ENCODE measurements around the gene C2CD5. TPM values are rescaled to one million over a fixed set of nuclear protein-coding genes. Genes with fewer than 3 reads are reported as not detected.

The C2CD5 gene
- total and polyA plus RNA-seq, 2 donors (not counting 1 experiment from before 2014, with no cell fraction given) = 24.6 to 61.7 TPM

DNA sequence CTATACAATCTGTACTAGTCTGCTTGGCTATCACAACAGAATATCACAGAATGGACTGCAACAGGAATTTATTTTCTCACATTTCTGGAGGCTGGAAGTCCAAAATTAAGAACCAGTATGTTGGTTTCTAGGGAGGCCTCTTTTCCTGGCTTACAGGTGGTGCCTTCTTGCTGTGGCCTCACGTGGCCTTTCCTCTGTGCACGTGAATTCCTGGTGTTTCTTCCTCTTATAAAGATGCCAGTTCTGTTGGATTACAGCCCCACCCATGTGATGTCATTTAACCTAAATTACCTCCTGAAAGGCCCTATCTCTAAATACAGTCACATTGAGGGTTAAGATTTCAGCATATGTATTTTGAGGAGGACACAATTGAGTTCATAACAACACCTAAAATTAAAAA, 32.1 kb upstream of the C2CD5 start:
- intact Hi-C loops (cut with micrococcal nuclease) = no loop called here

DNA sequence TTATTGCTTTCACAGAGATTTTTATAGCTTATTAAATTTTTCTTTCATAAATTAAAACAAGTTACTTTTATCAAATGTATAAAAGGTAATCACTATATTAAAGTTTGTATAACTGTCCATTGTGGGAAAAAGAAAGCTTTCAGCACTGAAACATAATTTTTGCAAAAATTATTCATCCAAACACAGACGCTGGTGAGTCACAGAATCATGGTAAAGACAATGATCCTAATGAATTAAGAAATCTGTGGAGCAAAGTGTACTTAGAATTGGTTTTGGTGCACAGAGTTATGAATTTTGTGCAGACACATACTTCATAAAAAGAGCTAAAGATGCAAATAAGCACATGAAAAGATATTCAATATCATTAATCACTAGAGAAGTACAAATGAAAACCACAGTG, 31.7 kb upstream of the C2CD5 start:
- POLR2A ChIA-PET = no interaction called here
- Histone ChIP-seq H3K4me3 (ENCODE audit: control extremely low read depth in 1 of 5, extremely low read depth in 1 of 5, insufficient read depth in 1 of 5, low read depth in 2 of 5, low read length in 4 of 5) (no peak overlapping the region), H3K27me3 (replicated peaks in 1 of 4; ENCODE audit: control extremely low read depth in 1 of 4, control insufficient read depth in 3 of 4, insufficient read depth in 4 of 4, low read length in 3 of 4) (no peaks in the 10 kb centered on the region), H3K9me3 (ENCODE audit: control extremely low read depth in 1 of 3, control insufficient read depth in 2 of 3, insufficient read depth in 1 of 3, low read length in 2 of 3) (no peaks in the 10 kb centered on the region), H3K9ac (ENCODE audit: low read length) (no peak overlapping the region), H3K27ac (ENCODE audit: low read length in 2 of 2) (no peak overlapping the region), H3K36me3 (replicated peaks in 1 of 2; ENCODE audit: control extremely low read depth in 1 of 2, control insufficient read depth in 1 of 2, extremely low read depth in 1 of 2, insufficient read depth in 2 of 2, low read length in 1 of 2) (no peaks in the 10 kb centered on the region), H3K79me2 (ENCODE audit: control insufficient read depth, insufficient read depth, low read length) (no peaks in the 10 kb centered on the region), H3K4me2 (replicated peaks; ENCODE audit: low read depth, low read length, poor library complexity, severe bottlenecking) (no peak overlapping the region), H2AFZ (ENCODE audit: insufficient read depth, low read depth, low read length, poor library complexity, severe bottlenecking) (no peak overlapping the region), H3K4me1 (ENCODE audit: control insufficient read depth in 2 of 2, insufficient read depth in 2 of 2, low read length in 2 of 2) (no peaks in the 10 kb centered on the region), H4K20me1 (ENCODE audit: control insufficient read depth, insufficient read depth, low read length, poor library complexity, severe bottlenecking) (no peaks in the 10 kb centered on the region)
- ATAC-seq (ENCODE audit: low read depth) (no peak), DNase-seq (no peak)
- CTCF ChIA-PET = no interaction called here
- no peak for TF ChIP-seq EZH2 (IDR thresholded peaks at IDR 0.05; ENCODE audit: borderline replicate concordance, insufficient read depth, low read depth, low read length, poor library complexity, severe bottlenecking)
- TF ChIP-seq, protein P1, sequence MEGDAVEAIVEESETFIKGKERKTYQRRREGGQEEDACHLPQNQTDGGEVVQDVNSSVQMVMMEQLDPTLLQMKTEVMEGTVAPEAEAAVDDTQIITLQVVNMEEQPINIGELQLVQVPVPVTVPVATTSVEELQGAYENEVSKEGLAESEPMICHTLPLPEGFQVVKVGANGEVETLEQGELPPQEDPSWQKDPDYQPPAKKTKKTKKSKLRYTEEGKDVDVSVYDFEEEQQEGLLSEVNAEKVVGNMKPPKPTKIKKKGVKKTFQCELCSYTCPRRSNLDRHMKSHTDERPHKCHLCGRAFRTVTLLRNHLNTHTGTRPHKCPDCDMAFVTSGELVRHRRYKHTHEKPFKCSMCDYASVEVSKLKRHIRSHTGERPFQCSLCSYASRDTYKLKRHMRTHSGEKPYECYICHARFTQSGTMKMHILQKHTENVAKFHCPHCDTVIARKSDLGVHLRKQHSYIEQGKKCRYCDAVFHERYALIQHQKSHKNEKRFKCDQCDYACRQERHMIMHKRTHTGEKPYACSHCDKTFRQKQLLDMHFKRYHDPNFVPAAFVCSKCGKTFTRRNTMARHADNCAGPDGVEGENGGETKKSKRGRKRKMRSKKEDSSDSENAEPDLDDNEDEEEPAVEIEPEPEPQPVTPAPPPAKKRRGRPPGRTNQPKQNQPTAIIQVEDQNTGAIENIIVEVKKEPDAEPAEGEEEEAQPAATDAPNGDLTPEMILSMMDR (IDR thresholded peaks at IDR 0.05) = no peak
- Mint-ChIP-seq H3K4me3 (no peak overlapping the region), H3K27me3 (peaks cover 5% of the 10 kb centered on the region), H3K4me1 (no peaks in the 10 kb centered on the region), H3K27ac (no peak overlapping the region), H3K9me3 (ENCODE audit: insufficient read depth) (no peaks in the 10 kb centered on the region)
- intact Hi-C loops (cut with micrococcal nuclease) = no loop called here
- WGBS (ENCODE audit: insufficient coverage) = no CpG with 5 or more reads among the region's 1 CpG

More for the DNA sequence above, 32.1 kb upstream of the C2CD5 start:
- Histone ChIP-seq H3K36me3 (replicated peaks in 1 of 2; ENCODE audit: control extremely low read depth in 1 of 2, control insufficient read depth in 1 of 2, extremely low read depth in 1 of 2, insufficient read depth in 2 of 2, low read length in 1 of 2) (no peaks in the 10 kb centered on the region), H3K27ac (ENCODE audit: low read length in 2 of 2) (no peak overlapping the region), H3K9me3 (ENCODE audit: control extremely low read depth in 1 of 3, control insufficient read depth in 2 of 3, insufficient read depth in 1 of 3, low read length in 2 of 3) (no peaks in the 10 kb centered on the region), H3K4me2 (replicated peaks; ENCODE audit: low read depth, low read length, poor library complexity, severe bottlenecking) (no peak overlapping the region), H3K4me3 (ENCODE audit: control extremely low read depth in 1 of 5, extremely low read depth in 1 of 5, insufficient read depth in 1 of 5, low read depth in 2 of 5, low read length in 4 of 5) (no peak overlapping the region), H3K4me1 (ENCODE audit: control insufficient read depth in 2 of 2, insufficient read depth in 2 of 2, low read length in 2 of 2) (no peaks in the 10 kb centered on the region), H3K79me2 (ENCODE audit: control insufficient read depth, insufficient read depth, low read length) (no peaks in the 10 kb centered on the region), H2AFZ (ENCODE audit: insufficient read depth, low read depth, low read length, poor library complexity, severe bottlenecking) (no peak overlapping the region), H4K20me1 (ENCODE audit: control insufficient read depth, insufficient read depth, low read length, poor library complexity, severe bottlenecking) (no peaks in the 10 kb centered on the region), H3K9ac (ENCODE audit: low read length) (no peak overlapping the region), H3K27me3 (replicated peaks in 1 of 4; ENCODE audit: control extremely low read depth in 1 of 4, control insufficient read depth in 3 of 4, insufficient read depth in 4 of 4, low read length in 3 of 4) (no peaks in the 10 kb centered on the region)
- no peak for DNase-seq
- Mint-ChIP-seq H3K9me3 (ENCODE audit: insufficient read depth) (no peaks in the 10 kb centered on the region), H3K27me3 (peaks cover 4% of the 10 kb centered on the region), H3K4me3 (no peak overlapping the region), H3K27ac (no peak overlapping the region), H3K4me1 (no peaks in the 10 kb centered on the region)
- ChIA-PET POLR2A (no interaction called here), CTCF (no interaction called here)
- TF ChIP-seq, protein P1 (IDR thresholded peaks at IDR 0.05) = no peak
- no peak for TF ChIP-seq EZH2 (IDR thresholded peaks at IDR 0.05; ENCODE audit: borderline replicate concordance, insufficient read depth, low read depth, low read length, poor library complexity, severe bottlenecking)
- WGBS (ENCODE audit: insufficient coverage) = no CpG with 5 or more reads among the region's 2 CpGs
- no peak for ATAC-seq (ENCODE audit: low read depth)

Measured in B cell (primary cell).